ENCODE measurements around the gene COX5B. TPM values are rescaled to one million over a fixed set of nuclear protein-coding genes. Genes with fewer than 3 reads are reported as not detected.
A peak's percentile ranks its signal among the peaks of the same experiment; 100 is the strongest.

The COX5B gene
- total RNA-seq, 1 donor from 2014 or later = 142 TPM

GRCh38 chr2:97691166-97691565 is 45.3 kb downstream of the COX5B start:
- Mint-ChIP-seq H3K4me1 (no peaks in the 10 kb centered on the region), H3K27ac (ENCODE audit: unreplicated experiment) (no peak overlapping the region), H3K27me3 (ENCODE audit: low read depth) (no peaks in the 10 kb centered on the region), H3K36me3 (ENCODE audit: low read depth) (no peaks in the 10 kb centered on the region), H3K9me3 (no peaks in the 10 kb centered on the region), H3K4me3 (no peak overlapping the region)
- no peak for TF ChIP-seq CTCF (conservative IDR thresholded peaks at IDR 0.05)
- DNase-seq (ENCODE audit: low read depth, low spot score) = no peak

- Mint-ChIP-seq H3K4me3 (no peak overlapping the region), H3K27ac (ENCODE audit: unreplicated experiment) (no peak overlapping the region), H3K36me3 (ENCODE audit: low read depth) (no peaks in the 10 kb centered on the region), H3K9me3 (no peaks in the 10 kb centered on the region), H3K27me3 (ENCODE audit: low read depth) (no peaks in the 10 kb centered on the region), H3K4me1 (peaks cover 6% of the 10 kb centered on the region)
- DNase-seq (ENCODE audit: low read depth, low spot score) = no peak
- TF ChIP-seq CTCF (conservative IDR thresholded peaks at IDR 0.05) = no peak
Measured at GRCh38 chr2:97693476-97693875, 47.6 kb downstream of the COX5B start.

GRCh38 chr2:97695744-97696143 is 49.9 kb downstream of the COX5B start:
- no peaks in the 10 kb centered on the region for H3K9me3 Mint-ChIP-seq
- no peaks in the 10 kb centered on the region for H3K27me3 Mint-ChIP-seq (ENCODE audit: low read depth)
- peaks cover 13% of the 10 kb centered on the region for H3K4me1 Mint-ChIP-seq
- H3K36me3 Mint-ChIP-seq (ENCODE audit: low read depth) = no peaks in the 10 kb centered on the region
- no peak for TF ChIP-seq CTCF (conservative IDR thresholded peaks at IDR 0.05)
- H3K27ac Mint-ChIP-seq (ENCODE audit: unreplicated experiment) = peak overlapping the region; percentile 39
- no peak overlapping the region for H3K4me3 Mint-ChIP-seq
- no peak for DNase-seq (ENCODE audit: low read depth, low spot score)

GRCh38 chr2:97697252-97698235 is 51.7 kb downstream of the COX5B start:
- H3K4me1 Mint-ChIP-seq = peaks cover 13% of the 10 kb centered on the region
- H3K27me3 Mint-ChIP-seq (ENCODE audit: low read depth) = no peaks in the 10 kb centered on the region

More at GRCh38 chr2:97697252-97698235, 51.7 kb downstream of the COX5B start:
- no peaks in the 10 kb centered on the region for H3K9me3 Mint-ChIP-seq
- peak; percentile 95 for DNase-seq (ENCODE audit: low read depth, low spot score)
- no peak overlapping the region for H3K4me3 Mint-ChIP-seq
- H3K27ac Mint-ChIP-seq (ENCODE audit: unreplicated experiment) = no peak overlapping the region
- peak; percentile 97 for TF ChIP-seq CTCF (conservative IDR thresholded peaks at IDR 0.05)
- H3K36me3 Mint-ChIP-seq (ENCODE audit: low read depth) = no peaks in the 10 kb centered on the region

Other genes with a start within 250 kb of the COX5B start
- gene ANKRD36B, start 56.2 kb upstream of the COX5B start, total RNA-seq = 33.5 and 34.2 TPM in 2 replicates
- gene ACTR1B, start 18.0 kb downstream of the COX5B start, total RNA-seq = 62.6 and 63.4 TPM in 2 replicates
- 10.3 and 12.5 TPM in 2 replicates for gene C2orf92, start 23.7 kb downstream of the COX5B start, total RNA-seq
- 2.4 and 2.8 TPM in 2 replicates for gene ZAP70, start 67.5 kb downstream of the COX5B start, total RNA-seq

All from neural crest cell (in vitro differentiated cells).